Stimulated activated CD4-positive, alpha-beta T cell treated with anti-CD3 and anti-CD28 coated beads, Interleukin-4, amount 100 ng/mL, for 48 hours (primary cell): ENCODE data around the gene NDUFS7.
A peak's percentile ranks its signal among the peaks of the same experiment; 100 is the strongest.
"Not testable (repeated sequence)": the region's sequence is repeated elsewhere in the genome, so short reads cannot be mapped to it uniquely, and the experiment has no call there.

Experiments
- DNase-seq, 2 donors: peaks; one replicate each; pipeline ENCODE4 v3.0.0-alpha.2; 2020; ENCODE audit warnings: low read depth in 2 of 2

Gene NDUFS7

GRCh38 chr19:1432507-1432887, 48.8 kb downstream of the NDUFS7 start:
- DNase-seq, result no peak

GRCh38 chr19:1433119-1434039, 49.7 kb downstream of the NDUFS7 start:
- no peak for DNase-seq

- no peak for DNase-seq
These were observed 50.3 kb downstream of the NDUFS7 start for GRCh38 chr19:1434040-1434366.

GRCh38 chr19:1434577-1435060, 50.9 kb downstream of the NDUFS7 start:
- no peak for DNase-seq

- DNase-seq, result no peak
These were observed 51.8 kb downstream of the NDUFS7 start for GRCh38 chr19:1435378-1435989.

- no peak for DNase-seq
These were observed 53.9 kb downstream of the NDUFS7 start for GRCh38 chr19:1437609-1438008.

GRCh38 chr19:1438035-1438932, 54.6 kb downstream of the NDUFS7 start, which contains the start of gene RPS15:
RPS15 (plus strand) TSS chr19:1438396; CDS start chr19:1438426, 30 bp downstream.
- peak; percentile 92 to 93 for DNase-seq

- no peak for DNase-seq
These were observed 55.2 kb downstream of the NDUFS7 start for GRCh38 chr19:1438933-1439354.

- not testable (repeated sequence) for DNase-seq
These were observed 56.1 kb downstream of the NDUFS7 start for GRCh38 chr19:1439525-1440417.

GRCh38 chr19:1440418-1440801, 56.7 kb downstream of the NDUFS7 start:
- DNase-seq, result no peak

GRCh38 chr19:1441022-1441426, 57.3 kb downstream of the NDUFS7 start:
- DNase-seq, result no peak

GRCh38 chr19:1441677-1442438, 58.2 kb downstream of the NDUFS7 start:
- DNase-seq, result no peak
